Measurements from ENCODE around the gene LCE3B.

DNA sequence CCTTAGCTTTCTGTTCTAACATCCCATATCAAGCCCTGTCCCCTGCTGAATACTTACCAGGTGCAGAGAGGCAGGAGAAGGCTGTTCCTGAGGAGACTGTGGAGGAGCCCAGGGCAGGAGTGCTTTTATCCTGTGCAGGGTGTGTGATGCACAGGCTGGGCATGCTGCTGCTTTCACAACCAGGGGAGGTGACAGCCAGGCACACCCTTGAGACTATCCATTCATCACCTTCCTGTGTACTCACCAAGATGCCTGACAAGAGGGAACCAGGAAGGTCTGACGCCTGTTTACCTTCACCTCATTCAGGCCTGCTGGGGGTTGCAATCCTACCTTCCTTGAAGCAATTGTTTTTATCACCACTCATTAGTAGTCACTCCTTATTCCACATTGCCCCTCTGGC lies 46.9 kb upstream of the LCE3B start, which contains the start of gene LCE3E:
- TF ChIP-seq, protein P1, sequence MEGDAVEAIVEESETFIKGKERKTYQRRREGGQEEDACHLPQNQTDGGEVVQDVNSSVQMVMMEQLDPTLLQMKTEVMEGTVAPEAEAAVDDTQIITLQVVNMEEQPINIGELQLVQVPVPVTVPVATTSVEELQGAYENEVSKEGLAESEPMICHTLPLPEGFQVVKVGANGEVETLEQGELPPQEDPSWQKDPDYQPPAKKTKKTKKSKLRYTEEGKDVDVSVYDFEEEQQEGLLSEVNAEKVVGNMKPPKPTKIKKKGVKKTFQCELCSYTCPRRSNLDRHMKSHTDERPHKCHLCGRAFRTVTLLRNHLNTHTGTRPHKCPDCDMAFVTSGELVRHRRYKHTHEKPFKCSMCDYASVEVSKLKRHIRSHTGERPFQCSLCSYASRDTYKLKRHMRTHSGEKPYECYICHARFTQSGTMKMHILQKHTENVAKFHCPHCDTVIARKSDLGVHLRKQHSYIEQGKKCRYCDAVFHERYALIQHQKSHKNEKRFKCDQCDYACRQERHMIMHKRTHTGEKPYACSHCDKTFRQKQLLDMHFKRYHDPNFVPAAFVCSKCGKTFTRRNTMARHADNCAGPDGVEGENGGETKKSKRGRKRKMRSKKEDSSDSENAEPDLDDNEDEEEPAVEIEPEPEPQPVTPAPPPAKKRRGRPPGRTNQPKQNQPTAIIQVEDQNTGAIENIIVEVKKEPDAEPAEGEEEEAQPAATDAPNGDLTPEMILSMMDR (IDR thresholded peaks at IDR 0.05) = no peak
- no peak for TF ChIP-seq POLR2A (IDR thresholded peaks at IDR 0.05; ENCODE audit: low read depth)
